A549 treated with CORT108297 at 1 μM for 4 hours (cell line): ENCODE measurements around the gene SPN. TPM values are rescaled to one million over a fixed set of nuclear protein-coding genes. Genes with fewer than 3 reads are reported as not detected.

Experiments used
- total RNA-seq: library from RNA; stranded (reverse); fragments of 200-300 nt; extraction: Qiagen RNA extraction; gene quantifications from 5 replicates; pipeline ENCODE4 v1.2.3, GENCODE V29; 2022

The SPN gene
- 0.02 to 0.05 TPM in 2 of 5 replicates, not detected in the others for total RNA-seq

GRCh38 chr16:29663016-29663806, at the start of gene SPN:
SPN (plus strand) TSS chr16:29663247; CDS start chr16:29663729, 482 bp downstream.

GRCh38 chr16:29678691-29679267, 15.7 kb downstream of the SPN start, which contains the start of gene QPRT:
QPRT (plus strand) TSS chr16:29679180; CDS start chr16:29679198, 18 bp downstream.

Other genes with a start within 250 kb of the SPN start
- 20.7 to 33.5 TPM (median 30.3 TPM) in 5 replicates for gene BOLA2, start 208.9 kb upstream of the SPN start, total RNA-seq
- 71.4 to 92.6 TPM (median 82.4 TPM) in 5 replicates for gene SLX1B, start 208.7 kb upstream of the SPN start, total RNA-seq
- 28.3 to 39.9 TPM (median 33.3 TPM) in 5 replicates for gene SULT1A4, start 203.3 kb upstream of the SPN start, total RNA-seq
- gene NPIPB12, start 156.8 kb upstream of the SPN start, total RNA-seq: 27.9 to 39.6 TPM (median 33.3 TPM) in 5 replicates
- 0.67 to 1.0 TPM (median 0.78 TPM) in 5 replicates for gene QPRT, start 15.9 kb downstream of the SPN start, total RNA-seq
- gene C16orf54, start 82.7 kb downstream of the SPN start, total RNA-seq: not detected in 5 replicates
- not detected in 5 replicates for gene ZG16, start 115.0 kb downstream of the SPN start, total RNA-seq
- gene KIF22, start 127.5 kb downstream of the SPN start, total RNA-seq: 81.0 to 104 TPM (median 94.7 TPM) in 5 replicates
- 150 to 192 TPM (median 180 TPM) in 5 replicates for gene MAZ, start 143.3 kb downstream of the SPN start, total RNA-seq
- 0.24 to 0.51 TPM (median 0.30 TPM) in 5 replicates for gene PRRT2, start 148.9 kb downstream of the SPN start, total RNA-seq
- 42.7 to 48.5 TPM (median 46.7 TPM) in 5 replicates for gene PAGR1, start 152.9 kb downstream of the SPN start, total RNA-seq
- 111 to 140 TPM (median 130 TPM) in 5 replicates for gene MVP, start 157.2 kb downstream of the SPN start, total RNA-seq
- gene CDIPT, start 200.0 kb downstream of the SPN start, total RNA-seq: 64.0 to 105 TPM (median 103 TPM) in 5 replicates
- 16.9 to 23.6 TPM (median 21.7 TPM) in 5 replicates for gene SEZ6L2, start 236.3 kb downstream of the SPN start, total RNA-seq
- gene ASPHD1, start 237.2 kb downstream of the SPN start, total RNA-seq: 16.3 to 30.7 TPM (median 27.0 TPM) in 5 replicates